ENCODE measurements around the gene PTDSS2. TPM values are rescaled to one million over a fixed set of nuclear protein-coding genes. Genes with fewer than 3 reads are reported as not detected.

Gene PTDSS2
- total and polyA plus RNA-seq, 8 donors, result 11.3 to 44.7 (median 15.7) TPM

- DNase-seq (peak; percentile 88 to 99 (median 95)), ATAC-seq (peak; percentile 79 to 89 (median 84)), FAIRE-seq (no peak)
- H3K9me3 ChIP-seq, result no peaks in the 10 kb centered on the region
- H3K4me1 ChIP-seq, result peaks cover 3 to 18% (median 7%) of the 10 kb centered on the region in 3 donors
- H3K36me3 ChIP-seq, result no peaks in the 10 kb centered on the region
- H3K4me3 ChIP-seq, result peak overlapping the region; percentile 20 to 56 (median 44)
- H3K27ac ChIP-seq, result peak overlapping the region; percentile 67 to 92 (median 76)
- peak; percentile 57 to 77 (median 69) for TF ChIP-seq CTCF (IDR thresholded peaks at IDR 0.05)
- intact Hi-C loops (cut with DNase I), result no loop called here
- WGBS, 2 donors, result 1 to 2% methylated on average over 52 to 55 of the region's 55 CpGs
- no peaks in the 10 kb centered on the region for H3K27me3 ChIP-seq
Observed at GRCh38 chr11:447923-448731, 2.0 kb upstream of the PTDSS2 start.

GRCh38 chr11:450809-451451, 851 bp downstream of the PTDSS2 start:
- DNase-seq, result peak; percentile 56 to 80 (median 66)
- TF ChIP-seq CTCF (IDR thresholded peaks at IDR 0.05), result no peak
- Histone ChIP-seq H3K27ac (peak overlapping the region; percentile 32 to 82 (median 55)), H3K4me1 (peaks cover 3 to 18% (median 7%) of the 10 kb centered on the region in 3 donors), H3K4me3 (peak overlapping the region; percentile 98 to 99 (median 99)), H3K9me3 (no peaks in the 10 kb centered on the region), H3K36me3 (no peaks in the 10 kb centered on the region), H3K27me3 (no peaks in the 10 kb centered on the region)
- ATAC-seq, result peak; percentile 30 to 48 (median 38)
- intact Hi-C loops (cut with DNase I), result no loop called here
- WGBS, 2 donors, result 1 to 2% methylated on average over 33 to 46 of the region's 46 CpGs
- FAIRE-seq, result no peak

- intact Hi-C loops (cut with DNase I), result no loop called here
- DNase-seq (peak in 3 of 6 donors; percentile 39 to 77 (median 56)), FAIRE-seq (no peak), ATAC-seq (no peak)
- Histone ChIP-seq H3K4me1 (peaks cover 3 to 18% (median 7%) of the 10 kb centered on the region in 3 donors), H3K9me3 (no peaks in the 10 kb centered on the region), H3K36me3 (no peaks in the 10 kb centered on the region), H3K4me3 (peak overlapping the region in 2 of 4 donors; percentile 98 to 99), H3K27ac (no peak overlapping the region), H3K27me3 (no peaks in the 10 kb centered on the region)
- 83 to 91% methylated on average over 14 of the region's 14 CpGs for WGBS, 2 donors
- no peak for TF ChIP-seq CTCF (IDR thresholded peaks at IDR 0.05)
Observed at GRCh38 chr11:451738-452137, 1.7 kb downstream of the PTDSS2 start.

- Histone ChIP-seq H3K27ac (no peak overlapping the region), H3K36me3 (no peaks in the 10 kb centered on the region), H3K4me1 (peaks cover 3 to 18% (median 7%) of the 10 kb centered on the region in 3 donors), H3K27me3 (no peaks in the 10 kb centered on the region), H3K4me3 (no peak overlapping the region), H3K9me3 (no peaks in the 10 kb centered on the region)
- FAIRE-seq (no peak), DNase-seq (peak in 2 of 6 donors; percentile 25 to 80), ATAC-seq (no peak)
- WGBS, 2 donors, result 91 to 93% methylated on average over 12 of the region's 12 CpGs
- no peak for TF ChIP-seq CTCF (IDR thresholded peaks at IDR 0.05)
- intact Hi-C loops (cut with DNase I), result no loop called here
Observed at GRCh38 chr11:452203-452744, 2.2 kb downstream of the PTDSS2 start.
